Nephron (organoid): ENCODE measurements around the gene ERBB4.

Experiments used
- H3K27ac Mint-ChIP-seq, 3 experiments: 2 replicates each; pipeline ENCODE4 v1.8.0; 2020; ENCODE audit warnings: mixed read lengths in 3 of 3, mild to moderate bottlenecking in 2 of 3, moderate library complexity in 1 of 3
- H3K27me3 Mint-ChIP-seq: 2 replicates; pipeline ENCODE4 v1.8.0; 2021; ENCODE audit warnings: low read depth, mild to moderate bottlenecking, moderate library complexity, mixed read lengths
- H3K36me3 Mint-ChIP-seq: 2 replicates; pipeline ENCODE4 v1.8.0; 2020; ENCODE audit warnings: low read depth, mixed read lengths
- H3K4me1 Mint-ChIP-seq: 2 replicates; pipeline ENCODE4 v1.8.0; 2020; ENCODE audit warnings: mixed read lengths
- H3K4me3 Mint-ChIP-seq, 3 experiments: 2 replicates each; pipeline ENCODE4 v1.8.0; 2020; ENCODE audit warnings: mild to moderate bottlenecking in 3 of 3, mixed read lengths in 3 of 3, moderate library complexity in 2 of 3
- H3K9me3 Mint-ChIP-seq: 2 replicates; pipeline ENCODE4 v1.8.0; 2020; ENCODE audit warnings: mixed read lengths
- TF ChIP-seq, protein P1 (sequence below), 3 experiments: fragments of 200-600 bp; sonication (generic); IDR thresholded peaks; one replicate each; pipeline ENCODE4 v1.5.0; 2021; ENCODE audit warnings: antibody characterized with exemption in 3 of 3; ENCODE audit not compliant: unreplicated experiment in 3 of 3

Gene ERBB4

DNA sequence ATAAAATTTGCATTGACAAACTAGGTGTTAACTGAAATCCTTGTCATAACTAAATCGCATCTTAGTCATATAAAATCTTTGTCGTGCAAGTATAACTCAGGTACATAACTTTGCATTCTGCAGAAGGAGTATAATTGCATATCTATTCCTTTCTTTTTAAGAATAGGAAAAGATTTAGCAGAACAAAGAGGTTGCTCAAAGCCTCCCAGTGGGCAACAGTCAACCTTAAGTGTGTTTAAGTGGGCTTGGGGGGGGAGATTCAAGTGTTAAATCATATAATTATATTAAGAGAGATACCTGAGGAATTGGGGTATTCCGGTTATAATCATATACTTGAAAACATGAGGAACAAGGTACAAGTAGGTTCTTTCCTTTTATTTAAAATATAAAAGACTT lies 1068.9 kb downstream of the ERBB4 start:
- Mint-ChIP-seq H3K27me3 (no peaks in the 10 kb centered on the region), H3K36me3 (no peaks in the 10 kb centered on the region), H3K27ac (no peak overlapping the region), H3K4me3 (no peak overlapping the region), H3K4me1 (peaks cover 6% of the 10 kb centered on the region), H3K9me3 (peaks cover 3% of the 10 kb centered on the region)
- TF ChIP-seq, protein P1, sequence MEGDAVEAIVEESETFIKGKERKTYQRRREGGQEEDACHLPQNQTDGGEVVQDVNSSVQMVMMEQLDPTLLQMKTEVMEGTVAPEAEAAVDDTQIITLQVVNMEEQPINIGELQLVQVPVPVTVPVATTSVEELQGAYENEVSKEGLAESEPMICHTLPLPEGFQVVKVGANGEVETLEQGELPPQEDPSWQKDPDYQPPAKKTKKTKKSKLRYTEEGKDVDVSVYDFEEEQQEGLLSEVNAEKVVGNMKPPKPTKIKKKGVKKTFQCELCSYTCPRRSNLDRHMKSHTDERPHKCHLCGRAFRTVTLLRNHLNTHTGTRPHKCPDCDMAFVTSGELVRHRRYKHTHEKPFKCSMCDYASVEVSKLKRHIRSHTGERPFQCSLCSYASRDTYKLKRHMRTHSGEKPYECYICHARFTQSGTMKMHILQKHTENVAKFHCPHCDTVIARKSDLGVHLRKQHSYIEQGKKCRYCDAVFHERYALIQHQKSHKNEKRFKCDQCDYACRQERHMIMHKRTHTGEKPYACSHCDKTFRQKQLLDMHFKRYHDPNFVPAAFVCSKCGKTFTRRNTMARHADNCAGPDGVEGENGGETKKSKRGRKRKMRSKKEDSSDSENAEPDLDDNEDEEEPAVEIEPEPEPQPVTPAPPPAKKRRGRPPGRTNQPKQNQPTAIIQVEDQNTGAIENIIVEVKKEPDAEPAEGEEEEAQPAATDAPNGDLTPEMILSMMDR (IDR thresholded peaks at IDR 0.05; ENCODE audit: unreplicated experiment in 3 of 3), result no peak

DNA sequence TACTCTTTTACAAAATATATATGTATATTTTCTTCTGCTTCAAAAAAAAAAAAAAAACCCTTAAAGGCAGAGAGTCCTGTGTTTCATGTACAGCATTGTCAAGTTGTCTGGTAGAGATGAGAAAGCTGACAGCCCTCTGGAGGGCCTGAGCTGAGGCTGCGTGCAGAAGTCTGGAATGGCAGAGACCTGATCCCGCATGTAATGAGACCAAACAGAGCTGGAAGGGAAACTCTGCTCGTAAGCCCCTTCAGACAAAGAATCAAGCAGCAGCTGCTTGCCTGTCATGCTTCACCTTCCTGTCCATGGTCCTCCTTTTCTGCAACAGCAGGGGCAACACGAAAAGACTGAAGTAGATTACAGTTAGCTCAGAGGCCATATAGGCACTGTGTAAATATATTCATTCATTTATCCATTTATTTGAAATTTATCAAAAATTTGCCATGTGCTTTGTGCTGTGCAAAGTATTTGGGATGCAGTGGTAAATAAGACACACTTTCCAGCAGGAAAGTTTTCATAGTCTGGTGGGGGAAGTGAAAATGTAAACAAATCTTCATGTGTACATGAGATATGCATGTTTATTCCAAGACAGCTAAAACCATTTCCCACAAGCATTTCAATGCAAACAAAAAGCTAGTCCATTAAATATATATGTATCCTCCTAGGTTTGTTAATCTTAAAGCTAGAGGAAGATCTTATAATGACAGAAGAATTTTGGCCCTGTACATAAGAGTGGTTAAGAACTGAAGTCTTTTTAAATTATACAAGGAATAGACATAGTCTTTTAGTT lies 1069.5 kb downstream of the ERBB4 start:
- H3K4me3 Mint-ChIP-seq, result no peak overlapping the region
- H3K27me3 Mint-ChIP-seq, result no peaks in the 10 kb centered on the region
- TF ChIP-seq, protein P1 (IDR thresholded peaks at IDR 0.05; ENCODE audit: unreplicated experiment in 3 of 3), result no peak
- H3K4me1 Mint-ChIP-seq, result peaks cover 6% of the 10 kb centered on the region
- peaks cover 3% of the 10 kb centered on the region for H3K9me3 Mint-ChIP-seq
- H3K36me3 Mint-ChIP-seq, result no peaks in the 10 kb centered on the region
- H3K27ac Mint-ChIP-seq, result no peak overlapping the region

- H3K9me3 Mint-ChIP-seq, result peaks cover 3% of the 10 kb centered on the region
- no peaks in the 10 kb centered on the region for H3K36me3 Mint-ChIP-seq
- H3K27me3 Mint-ChIP-seq, result no peaks in the 10 kb centered on the region
- H3K27ac Mint-ChIP-seq, result peak overlapping the region in 1 of 3 experiments; percentile 7
- H3K4me3 Mint-ChIP-seq, result no peak overlapping the region
- peaks cover 6% of the 10 kb centered on the region for H3K4me1 Mint-ChIP-seq
- TF ChIP-seq, protein P1 (IDR thresholded peaks at IDR 0.05; ENCODE audit: unreplicated experiment in 3 of 3), result no peak
Observed at GRCh38 chr2:211468217-211468616, 1070.4 kb downstream of the ERBB4 start.

GRCh38 chr2:211463397-211463796 lies 1075.2 kb downstream of the ERBB4 start:
- Mint-ChIP-seq H3K4me3 (no peak overlapping the region), H3K4me1 (peaks cover 5% of the 10 kb centered on the region), H3K27me3 (no peaks in the 10 kb centered on the region), H3K9me3 (no peaks in the 10 kb centered on the region), H3K36me3 (peaks cover 4% of the 10 kb centered on the region), H3K27ac (no peak overlapping the region)
- TF ChIP-seq, protein P1 (IDR thresholded peaks at IDR 0.05; ENCODE audit: unreplicated experiment in 3 of 3), result no peak

- Mint-ChIP-seq H3K27ac (no peak overlapping the region), H3K27me3 (no peaks in the 10 kb centered on the region), H3K4me1 (peaks cover 17% of the 10 kb centered on the region), H3K36me3 (peaks cover 8% of the 10 kb centered on the region), H3K4me3 (no peak overlapping the region), H3K9me3 (no peaks in the 10 kb centered on the region)
- TF ChIP-seq, protein P1 (IDR thresholded peaks at IDR 0.05; ENCODE audit: unreplicated experiment in 3 of 3), result no peak
Observed at GRCh38 chr2:211458974-211459373, 1079.6 kb downstream of the ERBB4 start.

DNA sequence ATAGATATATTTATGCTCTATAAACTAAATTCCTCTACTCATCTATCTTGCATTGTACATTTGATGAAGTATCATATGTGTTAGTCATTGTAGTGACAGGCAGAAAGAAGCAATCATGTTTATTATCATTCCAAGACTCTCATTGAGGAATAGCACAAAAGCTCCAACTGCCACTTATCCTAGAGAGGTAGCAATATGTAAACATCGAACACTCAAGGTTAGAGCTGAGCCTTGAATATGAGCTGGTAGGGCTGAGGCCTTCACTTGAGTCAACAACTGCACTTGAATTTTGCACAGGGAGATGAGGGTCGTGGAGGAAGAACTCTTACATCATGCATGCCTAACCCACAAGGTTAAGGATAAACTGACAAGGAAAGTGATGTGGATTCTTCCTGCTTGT lies 1081.3 kb downstream of the ERBB4 start:
- Mint-ChIP-seq H3K27ac (no peak overlapping the region), H3K36me3 (peaks cover 8% of the 10 kb centered on the region), H3K9me3 (no peaks in the 10 kb centered on the region), H3K4me3 (no peak overlapping the region), H3K27me3 (no peaks in the 10 kb centered on the region), H3K4me1 (peaks cover 17% of the 10 kb centered on the region)
- TF ChIP-seq, protein P1 (IDR thresholded peaks at IDR 0.05; ENCODE audit: unreplicated experiment in 3 of 3), result no peak
